Measurements from ENCODE around the gene TTL.
"Not testable (repeated sequence)": the region's sequence is repeated elsewhere in the genome, so short reads cannot be mapped to it uniquely, and the experiment has no call there.

Gene TTL

DNA sequence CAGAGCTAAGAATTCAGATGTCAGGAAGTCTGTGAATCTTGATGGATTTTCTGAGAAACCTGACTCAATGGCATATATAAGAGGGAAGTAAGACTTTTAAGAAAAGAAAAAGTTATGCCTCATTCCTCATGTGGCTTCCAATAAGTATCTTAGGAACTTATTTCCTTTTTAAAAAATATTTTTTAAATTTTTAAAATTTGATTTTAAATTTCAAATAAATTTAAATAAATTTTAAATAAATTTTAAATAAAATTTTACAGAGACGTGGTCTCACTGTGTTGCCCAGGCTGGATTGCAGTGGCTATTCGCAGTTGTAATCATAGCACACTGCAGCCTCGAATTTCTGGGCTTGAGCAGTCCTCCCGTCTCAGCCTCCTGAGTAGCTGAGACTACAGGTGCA lies 48.8 kb downstream of the TTL start:
- TF ChIP-seq, protein P1, sequence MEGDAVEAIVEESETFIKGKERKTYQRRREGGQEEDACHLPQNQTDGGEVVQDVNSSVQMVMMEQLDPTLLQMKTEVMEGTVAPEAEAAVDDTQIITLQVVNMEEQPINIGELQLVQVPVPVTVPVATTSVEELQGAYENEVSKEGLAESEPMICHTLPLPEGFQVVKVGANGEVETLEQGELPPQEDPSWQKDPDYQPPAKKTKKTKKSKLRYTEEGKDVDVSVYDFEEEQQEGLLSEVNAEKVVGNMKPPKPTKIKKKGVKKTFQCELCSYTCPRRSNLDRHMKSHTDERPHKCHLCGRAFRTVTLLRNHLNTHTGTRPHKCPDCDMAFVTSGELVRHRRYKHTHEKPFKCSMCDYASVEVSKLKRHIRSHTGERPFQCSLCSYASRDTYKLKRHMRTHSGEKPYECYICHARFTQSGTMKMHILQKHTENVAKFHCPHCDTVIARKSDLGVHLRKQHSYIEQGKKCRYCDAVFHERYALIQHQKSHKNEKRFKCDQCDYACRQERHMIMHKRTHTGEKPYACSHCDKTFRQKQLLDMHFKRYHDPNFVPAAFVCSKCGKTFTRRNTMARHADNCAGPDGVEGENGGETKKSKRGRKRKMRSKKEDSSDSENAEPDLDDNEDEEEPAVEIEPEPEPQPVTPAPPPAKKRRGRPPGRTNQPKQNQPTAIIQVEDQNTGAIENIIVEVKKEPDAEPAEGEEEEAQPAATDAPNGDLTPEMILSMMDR (IDR thresholded peaks at IDR 0.05; ENCODE audit: insufficient read depth, low read depth, low read length, missing control alignments) = no peak
- no peak for DNase-seq (ENCODE audit: low read depth)
- H3K4me3 ChIP-seq (ENCODE audit: low read length) = no peak overlapping the region

DNA sequence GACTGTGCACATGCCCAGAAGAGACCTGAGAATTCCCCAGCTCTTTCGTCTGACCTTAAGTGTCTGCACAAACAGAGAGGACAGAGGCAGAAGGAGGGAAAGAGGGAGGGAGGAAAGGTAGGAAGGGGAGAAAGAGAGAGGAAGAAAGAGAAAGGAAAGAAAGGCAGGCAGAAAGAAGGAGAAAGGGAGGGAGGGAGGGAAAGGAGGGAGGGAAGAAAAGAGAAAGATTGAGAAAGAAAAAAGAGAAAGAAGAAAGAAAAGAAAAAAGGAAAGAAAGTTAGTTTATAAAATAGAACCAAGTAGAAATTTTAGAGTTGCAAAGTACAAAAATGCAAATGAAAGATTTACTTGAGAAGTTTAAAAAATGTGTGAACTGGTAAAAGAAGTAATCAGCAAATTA lies 52.9 kb downstream of the TTL start:
- no peak for DNase-seq (ENCODE audit: low read depth)
- H3K4me3 ChIP-seq (ENCODE audit: low read length) = no peak overlapping the region
- TF ChIP-seq, protein P1 (IDR thresholded peaks at IDR 0.05; ENCODE audit: insufficient read depth, low read depth, low read length, missing control alignments) = no peak

DNA sequence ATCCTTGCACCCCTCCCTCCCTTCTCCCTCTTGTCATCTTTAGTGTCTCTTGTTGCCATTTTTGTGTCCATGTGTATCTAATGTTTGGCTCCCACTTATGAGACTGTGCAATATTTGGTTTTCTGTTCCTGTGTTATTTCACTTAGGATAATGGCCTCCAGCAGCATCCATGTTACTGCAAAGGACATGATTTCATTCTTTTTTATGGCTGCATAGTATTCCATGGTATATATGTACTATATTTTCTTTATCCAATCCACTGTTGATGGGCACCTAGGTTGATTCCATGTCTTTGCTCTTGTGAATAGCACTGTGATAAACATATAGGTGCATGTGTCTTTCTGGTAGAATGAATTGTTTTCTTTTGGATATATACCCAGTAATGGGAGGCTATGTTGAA lies 54.7 kb downstream of the TTL start:
- not testable (repeated sequence) for H3K4me3 ChIP-seq (ENCODE audit: low read length); DNase-seq (ENCODE audit: low read depth)

DNA sequence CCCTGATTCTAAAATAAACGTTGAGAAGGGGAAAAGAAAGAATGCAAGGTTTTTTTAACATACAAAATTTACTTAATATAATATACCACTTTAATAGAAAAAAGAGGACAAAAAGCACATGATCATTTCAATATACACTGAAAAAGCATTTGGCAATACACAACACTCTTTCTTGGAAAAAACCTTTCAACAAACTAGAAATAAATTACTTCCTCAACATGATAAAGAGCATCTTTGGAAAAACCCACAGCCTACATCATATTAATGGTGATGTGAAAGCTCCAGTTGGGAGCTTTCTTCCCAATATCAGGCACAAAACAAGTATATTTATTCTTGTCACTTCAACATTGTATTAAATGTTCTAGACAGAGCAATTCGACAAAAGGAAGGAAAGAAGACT lies 57.4 kb downstream of the TTL start:
- no peak overlapping the region for H3K4me3 ChIP-seq (ENCODE audit: low read length)
- TF ChIP-seq, protein P1 (IDR thresholded peaks at IDR 0.05; ENCODE audit: insufficient read depth, low read depth, low read length, missing control alignments) = no peak
- no peak for DNase-seq (ENCODE audit: low read depth)

DNA sequence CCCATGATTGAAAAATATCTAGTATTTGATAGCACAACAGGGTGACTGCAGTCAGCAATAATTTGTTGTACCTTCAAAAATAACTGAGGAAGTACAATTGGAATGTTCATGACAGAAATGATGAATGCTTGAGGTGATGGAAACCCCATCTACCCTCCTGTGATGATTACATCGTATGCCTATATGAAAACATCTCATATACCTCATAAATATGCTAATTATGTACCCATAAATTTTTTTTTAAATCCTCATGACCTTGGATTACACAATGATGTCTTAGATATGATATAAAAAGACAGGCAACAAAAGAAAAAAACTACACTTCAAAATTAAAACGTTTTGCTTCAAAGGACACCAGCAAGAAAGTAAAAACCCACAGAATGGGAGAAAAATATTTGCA lies 59.0 kb downstream of the TTL start:
- H3K4me3 ChIP-seq (ENCODE audit: low read length) = no peak overlapping the region
- TF ChIP-seq, protein P1 (IDR thresholded peaks at IDR 0.05; ENCODE audit: insufficient read depth, low read depth, low read length, missing control alignments) = no peak
- no peak for DNase-seq (ENCODE audit: low read depth)

DNA sequence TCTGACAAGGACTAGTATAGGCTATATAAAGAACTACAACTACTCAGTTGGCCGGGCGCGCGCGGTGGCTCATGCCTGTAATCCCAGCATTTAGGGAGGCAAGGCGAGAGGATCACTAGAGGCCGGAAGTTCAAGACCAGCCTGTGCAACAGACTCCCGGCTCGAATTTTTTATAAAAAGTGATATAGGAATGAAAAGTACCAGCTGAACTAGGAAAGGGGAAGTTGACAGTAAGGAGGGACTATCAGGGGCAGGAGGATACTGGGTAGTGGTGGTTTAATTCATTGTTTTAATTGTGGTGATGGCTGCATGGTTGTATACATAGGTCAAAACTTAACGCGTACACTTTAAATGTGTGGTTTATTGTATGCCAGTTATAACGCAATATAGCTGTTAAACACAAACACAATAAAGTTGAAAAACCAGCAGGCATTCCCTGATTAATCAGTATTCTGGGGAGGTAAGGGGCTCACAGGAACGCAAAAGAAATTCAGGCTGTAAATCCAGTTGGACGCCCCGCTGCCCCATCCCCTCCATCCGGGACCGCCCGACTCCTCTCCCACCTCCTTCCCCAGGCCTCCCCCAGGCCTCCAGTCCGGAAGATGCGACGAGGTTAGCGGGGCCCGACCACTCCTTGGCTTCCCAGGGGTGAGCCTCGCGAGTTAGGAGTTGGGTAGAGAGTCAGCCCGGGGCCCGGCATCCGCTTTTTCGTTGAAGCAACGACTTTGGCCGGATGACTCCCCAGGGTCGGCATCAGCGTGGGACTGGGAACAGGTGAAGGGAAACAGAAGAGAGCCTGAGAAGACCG lies 59.6 kb downstream of the TTL start:
- DNase-seq (ENCODE audit: low read depth) = no peak
- peak overlapping the region; percentile 95 for H3K4me3 ChIP-seq (ENCODE audit: low read length)
- TF ChIP-seq, protein P1 (IDR thresholded peaks at IDR 0.05; ENCODE audit: insufficient read depth, low read depth, low read length, missing control alignments) = no peak

DNA sequence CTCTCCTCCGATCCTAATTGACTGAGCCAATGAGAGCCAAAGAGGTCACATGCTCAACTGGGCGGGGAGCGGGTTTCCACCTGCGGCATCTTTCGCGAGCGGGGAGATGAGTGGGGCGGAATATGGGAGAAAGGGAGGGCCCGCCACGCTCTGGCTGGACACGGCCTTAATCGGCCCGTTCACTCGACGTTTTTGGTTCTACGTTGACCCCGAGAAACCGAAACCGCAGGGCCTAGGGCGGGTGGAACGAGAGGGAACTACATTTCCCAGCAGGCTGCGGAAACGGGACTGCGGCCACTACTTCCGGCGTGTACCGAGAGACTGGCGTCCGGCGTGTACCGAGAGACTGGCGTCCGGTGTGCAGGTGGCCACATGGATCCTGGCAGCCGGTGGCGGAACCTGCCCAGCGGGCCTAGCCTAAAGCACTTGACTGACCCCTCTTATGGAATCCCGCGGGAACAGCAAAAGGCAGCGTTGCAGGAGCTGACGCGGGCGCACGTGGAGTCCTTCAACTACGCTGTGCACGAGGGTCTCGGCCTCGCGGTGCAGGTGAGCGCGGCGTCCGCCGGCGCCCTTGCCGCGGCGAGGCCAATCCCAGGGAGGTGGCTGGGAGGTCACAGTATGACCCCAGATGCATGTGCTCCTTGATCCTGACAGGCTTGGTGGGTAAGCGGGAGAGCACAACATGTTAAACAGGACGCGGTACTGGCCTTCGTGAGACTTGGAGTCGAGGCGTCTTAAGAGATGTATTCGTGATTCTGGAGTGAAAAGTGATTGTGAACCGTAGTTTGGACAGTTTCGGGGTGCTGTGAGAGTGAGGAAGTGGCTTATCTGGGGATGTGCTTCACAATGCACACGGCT lies 60.4 kb downstream of the TTL start, which contains the start of gene POLR1B:
Gene POLR1B (plus strand): TSS at position 343 of the 861 bp plus-strand sequence. CDS start 30 bp downstream, at position 373.
- TF ChIP-seq, protein P1 (IDR thresholded peaks at IDR 0.05; ENCODE audit: insufficient read depth, low read depth, low read length, missing control alignments) = no peak
- peak within 1 kb of the TSS; percentile 95 for H3K4me3 ChIP-seq (ENCODE audit: low read length)
- peak; percentile 85 for DNase-seq (ENCODE audit: low read depth)

Measured in epithelial cell of esophagus (primary cell).